OCI-LY3 (cell line): ENCODE measurements around the gene AFAP1.

Source experiments
- H2AFZ ChIP-seq: fragments of 200-600, 300-600 bp; shearing (Covaris generic); 2 replicates; pipeline ENCODE4 v1.6.0; 2014; ENCODE audit warnings: antibody characterized with exemption, low read depth, low read length
- H3K27ac ChIP-seq: fragments of 200-600, 300-600 bp; sonication (generic); 2 replicates; pipeline ENCODE4 v1.5.1; 2014; ENCODE audit warnings: mild to moderate bottlenecking, low read length, moderate library complexity, mixed read lengths
- H3K27me3 ChIP-seq: fragments of 200-600, 300-600 bp; sonication (generic); 2 replicates; pipeline ENCODE4 v1.6.1; 2014; ENCODE audit warnings: low read depth, low read length, mixed read lengths
- H3K36me3 ChIP-seq: fragments of 200-600, 300-600 bp; sonication (generic); replicated peaks from 2 replicates; pipeline ENCODE3; 2014; ENCODE audit warnings: low read depth, low read length, mixed read lengths
- H3K4me1 ChIP-seq: fragments of 300-600, 200-600 bp; sonication (generic); 2 replicates; pipeline ENCODE4 v1.6.1; 2014; ENCODE audit warnings: low read length, mixed read lengths
- H3K4me2 ChIP-seq: fragments of 200-600, 300-600 bp; sonication (generic); 2 replicates; pipeline ENCODE4 v1.6.1; 2014; ENCODE audit warnings: low read length, mixed read lengths
- H3K4me3 ChIP-seq: fragments of 300-600, 200-600 bp; sonication (generic); 2 replicates; pipeline ENCODE4 v1.5.1; 2014; ENCODE audit warnings: antibody characterized with exemption, mild to moderate bottlenecking, low read length, moderate library complexity
- H3K79me2 ChIP-seq: fragments of 300-600, 200-600 bp; shearing (Covaris generic); 2 replicates; pipeline ENCODE4 v1.6.1; 2014; ENCODE audit warnings: mild to moderate bottlenecking, low read length, mixed read lengths
- H3K9ac ChIP-seq: fragments of 300-600, 200-600 bp; shearing (Covaris generic); 2 replicates; pipeline ENCODE4 v1.6.0; 2014; ENCODE audit warnings: mild to moderate bottlenecking, low read length, moderate library complexity
- H3K9me3 ChIP-seq: fragments of 200-600, 300-600 bp; shearing (Covaris generic); 2 replicates; pipeline ENCODE4 v1.6.1; 2014; ENCODE audit warnings: low read length, mixed read lengths; ENCODE audit not compliant: insufficient read depth
- H4K20me1 ChIP-seq: fragments of 200-600, 300-600 bp; sonication (generic); 2 replicates; pipeline ENCODE4 v1.6.1; 2016; ENCODE audit warnings: low read length, mixed read lengths; ENCODE audit not compliant: insufficient read depth
- EZH2phosphoT487 ChIP-seq: fragments of 200-600 bp; shearing (Covaris generic); IDR thresholded peaks from 2 replicates; pipeline ENCODE4 v1.6.1; 2018; ENCODE audit warnings: antibody characterized with exemption, mixed run types, low read depth
- TF ChIP-seq, protein P1 (sequence below): fragments of 200-600, 300-600 bp; sonication (generic); IDR thresholded peaks from 2 replicates; pipeline ENCODE4 v1.5.1; 2014; ENCODE audit warnings: antibody characterized with exemption, low read length, low read depth

AFAP1 gene

DNA sequence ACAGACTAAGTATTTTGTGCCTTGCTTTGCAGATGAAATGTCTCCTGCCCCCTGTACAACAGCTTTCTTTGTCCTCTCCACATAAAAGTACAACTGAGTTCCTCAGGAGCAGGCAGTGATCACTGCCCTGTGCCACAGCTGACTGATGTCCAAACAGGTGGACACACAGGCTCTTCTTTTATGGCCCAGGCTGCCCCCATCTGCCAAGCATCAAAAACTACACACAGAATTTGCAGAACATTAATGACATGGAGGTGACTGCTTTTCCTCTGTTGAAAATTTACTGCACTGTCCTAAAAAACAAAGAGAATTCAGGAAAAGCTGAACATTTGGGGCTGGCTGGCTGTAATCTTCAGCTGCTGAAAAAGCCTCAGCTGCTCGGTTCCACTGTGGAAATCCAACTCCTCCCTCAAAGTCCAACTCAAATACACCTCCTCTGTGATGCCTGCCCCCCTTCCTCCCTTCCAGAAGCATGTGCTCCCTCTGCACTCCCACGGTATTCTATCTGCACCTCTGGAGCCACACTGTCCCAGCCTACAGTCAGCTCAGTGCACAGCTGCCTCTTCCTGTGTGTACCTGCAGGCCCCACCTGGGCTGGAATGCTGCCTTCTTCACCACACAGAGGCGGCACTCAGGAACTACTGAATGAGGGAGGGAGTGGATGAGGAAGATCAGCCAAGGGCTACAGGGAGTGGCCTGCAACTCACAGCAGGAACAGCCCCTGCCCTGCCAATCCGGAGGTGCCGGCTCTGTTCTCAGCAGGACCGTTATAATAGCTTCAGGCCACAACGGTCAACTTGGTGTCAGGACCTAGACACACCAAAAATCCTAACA is 10.3 kb downstream of the AFAP1 start:
- H3K79me2 ChIP-seq = no peaks in the 10 kb centered on the region
- H4K20me1 ChIP-seq = no peaks in the 10 kb centered on the region
- no peak overlapping the region for H3K27ac ChIP-seq
- H3K9ac ChIP-seq = no peak overlapping the region
- no peak overlapping the region for H3K4me2 ChIP-seq
- H3K4me1 ChIP-seq = no peaks in the 10 kb centered on the region
- H3K4me3 ChIP-seq = no peak overlapping the region
- peaks cover 11% of the 10 kb centered on the region; the same call in 1 of the 2 replicates for H3K27me3 ChIP-seq
- H3K36me3 ChIP-seq = no peaks in the 10 kb centered on the region
- H3K9me3 ChIP-seq = no peaks in the 10 kb centered on the region
- no peak for TF ChIP-seq EZH2phosphoT487
- TF ChIP-seq, protein P1, sequence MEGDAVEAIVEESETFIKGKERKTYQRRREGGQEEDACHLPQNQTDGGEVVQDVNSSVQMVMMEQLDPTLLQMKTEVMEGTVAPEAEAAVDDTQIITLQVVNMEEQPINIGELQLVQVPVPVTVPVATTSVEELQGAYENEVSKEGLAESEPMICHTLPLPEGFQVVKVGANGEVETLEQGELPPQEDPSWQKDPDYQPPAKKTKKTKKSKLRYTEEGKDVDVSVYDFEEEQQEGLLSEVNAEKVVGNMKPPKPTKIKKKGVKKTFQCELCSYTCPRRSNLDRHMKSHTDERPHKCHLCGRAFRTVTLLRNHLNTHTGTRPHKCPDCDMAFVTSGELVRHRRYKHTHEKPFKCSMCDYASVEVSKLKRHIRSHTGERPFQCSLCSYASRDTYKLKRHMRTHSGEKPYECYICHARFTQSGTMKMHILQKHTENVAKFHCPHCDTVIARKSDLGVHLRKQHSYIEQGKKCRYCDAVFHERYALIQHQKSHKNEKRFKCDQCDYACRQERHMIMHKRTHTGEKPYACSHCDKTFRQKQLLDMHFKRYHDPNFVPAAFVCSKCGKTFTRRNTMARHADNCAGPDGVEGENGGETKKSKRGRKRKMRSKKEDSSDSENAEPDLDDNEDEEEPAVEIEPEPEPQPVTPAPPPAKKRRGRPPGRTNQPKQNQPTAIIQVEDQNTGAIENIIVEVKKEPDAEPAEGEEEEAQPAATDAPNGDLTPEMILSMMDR = no peak
- H2AFZ ChIP-seq = no peak overlapping the region

- no peaks in the 10 kb centered on the region for H3K4me1 ChIP-seq
- H4K20me1 ChIP-seq = no peaks in the 10 kb centered on the region
- H3K4me2 ChIP-seq = no peak overlapping the region
- peaks cover 10% of the 10 kb centered on the region; the same call in 1 of the 2 replicates for H3K27me3 ChIP-seq
- no peaks in the 10 kb centered on the region for H3K36me3 ChIP-seq
- H2AFZ ChIP-seq = no peak overlapping the region
- TF ChIP-seq, protein P1 = no peak
- no peak for TF ChIP-seq EZH2phosphoT487
- no peaks in the 10 kb centered on the region for H3K79me2 ChIP-seq
- H3K9ac ChIP-seq = no peak overlapping the region
- H3K4me3 ChIP-seq = no peak overlapping the region
- H3K27ac ChIP-seq = no peak overlapping the region
- no peaks in the 10 kb centered on the region for H3K9me3 ChIP-seq
Measured at GRCh38 chr4:7928711-7929110, 10.9 kb downstream of the AFAP1 start.

- no peak for TF ChIP-seq EZH2phosphoT487
- TF ChIP-seq, protein P1 = no peak
- H3K4me3 ChIP-seq = no peak overlapping the region
- no peaks in the 10 kb centered on the region for H3K4me1 ChIP-seq
- no peak overlapping the region for H2AFZ ChIP-seq
- no peak overlapping the region for H3K27ac ChIP-seq
- H3K4me2 ChIP-seq = no peak overlapping the region
- no peaks in the 10 kb centered on the region for H3K36me3 ChIP-seq
- no peak overlapping the region for H3K9ac ChIP-seq
- peaks cover 10% of the 10 kb centered on the region; the same call in 1 of the 2 replicates for H3K27me3 ChIP-seq
- no peaks in the 10 kb centered on the region for H3K79me2 ChIP-seq
- H4K20me1 ChIP-seq = no peaks in the 10 kb centered on the region
- no peaks in the 10 kb centered on the region for H3K9me3 ChIP-seq
Measured at GRCh38 chr4:7926822-7927221, 12.8 kb downstream of the AFAP1 start.

GRCh38 chr4:7924570-7924969 is 15.1 kb downstream of the AFAP1 start:
- Histone ChIP-seq H3K4me2 (no peak overlapping the region), H3K79me2 (no peaks in the 10 kb centered on the region), H3K9ac (no peak overlapping the region), H3K9me3 (no peaks in the 10 kb centered on the region), H3K27me3 (peaks cover 6% of the 10 kb centered on the region; the same call in 1 of the 2 replicates), H3K4me3 (no peak overlapping the region), H2AFZ (no peak overlapping the region), H3K27ac (no peak overlapping the region), H3K36me3 (no peaks in the 10 kb centered on the region), H4K20me1 (no peaks in the 10 kb centered on the region), H3K4me1 (no peaks in the 10 kb centered on the region)
- TF ChIP-seq, protein P1 = no peak
- no peak for TF ChIP-seq EZH2phosphoT487
